NCI-H345 treated with DMSO at 0.1 percent for 48 hours (cell line): ENCODE measurements around the gene GDF9.

Source experiments
- DNase-seq: peaks from one replicate; lab custom pipeline; 2025; ENCODE audit not compliant: unreplicated experiment; lab: John Stamatoyannopoulos, UW

Gene GDF9, protein sequence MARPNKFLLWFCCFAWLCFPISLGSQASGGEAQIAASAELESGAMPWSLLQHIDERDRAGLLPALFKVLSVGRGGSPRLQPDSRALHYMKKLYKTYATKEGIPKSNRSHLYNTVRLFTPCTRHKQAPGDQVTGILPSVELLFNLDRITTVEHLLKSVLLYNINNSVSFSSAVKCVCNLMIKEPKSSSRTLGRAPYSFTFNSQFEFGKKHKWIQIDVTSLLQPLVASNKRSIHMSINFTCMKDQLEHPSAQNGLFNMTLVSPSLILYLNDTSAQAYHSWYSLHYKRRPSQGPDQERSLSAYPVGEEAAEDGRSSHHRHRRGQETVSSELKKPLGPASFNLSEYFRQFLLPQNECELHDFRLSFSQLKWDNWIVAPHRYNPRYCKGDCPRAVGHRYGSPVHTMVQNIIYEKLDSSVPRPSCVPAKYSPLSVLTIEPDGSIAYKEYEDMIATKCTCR

DNA sequence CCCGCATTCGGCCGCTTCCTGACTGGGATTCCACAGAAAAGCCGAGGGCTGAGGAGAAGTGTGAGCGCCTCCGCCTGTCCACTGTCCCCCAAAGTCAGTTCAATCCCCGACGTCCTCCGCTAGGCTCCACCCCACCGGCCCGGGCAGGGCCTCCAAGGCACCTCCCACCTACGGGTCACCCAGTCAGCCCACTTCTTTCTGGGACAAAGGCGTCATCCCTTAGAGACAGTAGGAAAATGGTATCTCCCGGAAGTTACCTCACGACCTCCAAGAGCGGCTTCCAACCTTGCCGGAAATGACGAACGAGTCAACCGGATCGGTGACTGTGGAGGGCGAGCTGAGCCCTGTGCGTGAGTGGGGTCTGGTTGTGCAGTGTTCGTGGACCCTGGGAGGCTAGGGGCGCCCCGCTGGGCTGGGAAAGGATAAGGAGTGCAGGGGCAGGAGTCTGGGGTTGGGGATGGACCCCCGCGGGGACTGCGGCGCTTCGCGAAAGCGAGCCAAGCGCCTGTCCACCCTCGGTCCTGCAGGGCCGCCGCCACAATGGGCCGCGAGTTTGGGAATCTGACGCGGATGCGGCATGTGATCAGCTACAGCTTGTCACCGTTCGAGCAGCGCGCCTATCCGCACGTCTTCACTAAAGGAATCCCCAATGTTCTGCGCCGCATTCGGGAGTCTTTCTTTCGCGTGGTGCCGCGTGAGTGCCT lies at the start of gene GDF9, which contains the start of gene UQCRQ:
Gene GDF9, minus strand, starts transcription at position 128 of the 704 bp plus-strand sequence. CDS start 1,936 bp downstream, outside the sequence.
Gene UQCRQ, plus strand, starts transcription at position 301 of the 704 bp plus-strand sequence. Its CDS starts 240 bp downstream, at position 541.
- peak; percentile 91 for DNase-seq

DNA sequence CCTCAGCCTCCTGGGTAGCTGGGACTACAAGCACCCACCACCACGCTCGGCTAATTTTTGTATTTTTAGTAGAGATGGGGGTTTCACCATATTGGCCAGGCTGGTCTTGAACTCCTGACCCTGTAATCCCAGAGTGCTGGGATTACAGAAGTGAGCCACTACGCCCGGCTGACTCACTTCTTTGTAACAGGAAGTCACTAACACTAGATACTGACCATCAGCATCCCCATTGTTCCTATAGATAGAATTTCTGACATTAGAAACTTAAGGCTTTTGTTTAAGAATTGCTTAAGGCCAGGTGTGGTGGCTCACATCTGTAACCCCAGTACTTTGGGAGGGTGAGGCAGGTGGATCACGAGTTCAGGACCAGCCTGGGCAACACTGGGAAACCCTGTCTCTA lies 49.4 kb upstream of the GDF9 start:
- no peak for DNase-seq

DNA sequence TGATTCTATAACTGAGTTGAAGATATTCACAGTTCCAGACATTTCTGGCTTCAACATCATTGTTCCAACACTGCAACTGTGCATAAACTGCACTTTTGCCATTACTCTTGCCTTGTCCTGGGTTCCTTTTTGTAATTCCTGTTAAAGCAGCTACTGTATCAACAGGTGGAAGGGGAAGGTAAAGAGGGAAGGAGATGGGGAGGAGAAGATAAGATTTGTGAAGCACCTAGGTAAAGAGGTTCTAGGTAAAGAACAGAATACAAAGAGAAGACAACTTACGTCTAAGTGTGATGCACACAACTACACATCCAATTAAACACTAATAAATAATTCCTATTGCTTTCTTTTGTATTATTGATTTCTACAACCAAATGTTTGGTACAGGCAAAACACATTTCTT lies 43.4 kb upstream of the GDF9 start:
- no peak for DNase-seq

DNA sequence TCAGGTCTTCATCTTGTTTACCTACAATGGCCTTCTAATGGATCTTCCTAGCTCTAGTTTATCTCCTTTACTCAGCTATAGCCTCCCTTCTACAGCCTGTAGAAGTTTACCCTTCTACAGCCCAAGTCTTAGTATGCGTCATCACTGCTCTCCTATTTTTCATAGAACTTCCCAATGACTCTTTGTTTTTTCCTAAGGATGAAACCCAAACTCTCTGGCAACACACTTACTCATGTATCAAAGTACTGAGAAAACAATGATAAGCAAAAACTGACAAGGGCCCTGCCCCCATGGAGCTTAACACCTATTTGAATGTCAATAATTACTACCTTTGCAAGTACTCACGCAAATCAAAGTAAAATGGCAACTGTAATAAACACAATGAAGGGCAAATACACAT lies 40.9 kb upstream of the GDF9 start:
- DNase-seq, result no peak

DNA sequence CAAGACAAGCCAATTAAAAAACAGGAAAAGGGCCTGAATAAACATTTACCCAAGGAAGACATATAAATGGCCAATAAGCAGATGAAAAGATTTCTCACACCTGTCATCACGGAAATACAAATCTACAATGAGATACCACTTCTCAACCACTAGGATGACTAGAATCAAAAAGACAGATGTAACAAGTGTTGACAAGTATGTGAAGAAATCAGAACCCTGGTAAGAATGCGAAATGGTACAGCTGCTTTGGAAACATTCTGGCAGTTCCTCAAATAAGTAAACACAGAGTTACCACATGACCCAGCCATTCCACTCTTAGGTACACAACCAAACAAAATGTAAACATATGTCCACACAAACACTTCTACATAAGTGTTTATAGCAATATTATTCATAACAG lies 39.7 kb upstream of the GDF9 start:
- DNase-seq, result no peak

DNA sequence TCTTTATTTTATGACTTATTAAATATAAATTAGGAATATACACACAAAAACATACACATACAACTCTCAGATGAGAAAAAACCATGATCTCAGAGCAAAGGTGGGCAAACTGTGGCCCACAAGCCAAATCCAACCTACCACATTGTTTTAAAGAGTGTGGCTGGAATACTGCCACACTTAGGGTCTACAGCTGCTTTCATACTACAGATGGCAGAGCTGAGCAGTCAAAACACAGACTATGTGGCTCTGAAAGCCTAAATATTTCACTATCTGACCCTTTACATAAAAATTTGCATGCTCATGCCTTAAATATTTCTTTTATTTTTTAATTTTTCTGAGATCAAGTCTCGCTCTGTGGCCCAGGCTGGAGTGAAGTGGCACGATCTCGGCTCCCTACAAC lies 35.5 kb upstream of the GDF9 start:
- no peak for DNase-seq

DNA sequence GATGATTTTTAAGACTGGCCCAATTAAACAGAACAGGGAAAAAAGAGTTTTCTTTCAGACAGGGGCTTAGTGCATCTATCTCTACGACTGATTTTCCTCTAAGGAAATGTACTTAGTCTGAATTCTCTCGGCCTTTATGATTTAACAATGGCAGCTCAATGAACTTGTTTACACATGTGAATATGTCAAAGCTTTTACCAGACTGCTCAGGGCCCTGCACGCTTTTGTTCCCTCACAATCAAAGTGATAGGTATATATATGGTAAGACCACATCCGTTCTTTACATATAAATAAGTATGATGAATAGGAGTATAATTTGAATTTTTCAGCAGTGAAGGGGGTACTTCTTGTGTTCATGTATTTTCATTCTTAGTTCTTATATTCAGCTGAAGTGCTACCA lies 34.8 kb upstream of the GDF9 start:
- DNase-seq, result no peak

DNA sequence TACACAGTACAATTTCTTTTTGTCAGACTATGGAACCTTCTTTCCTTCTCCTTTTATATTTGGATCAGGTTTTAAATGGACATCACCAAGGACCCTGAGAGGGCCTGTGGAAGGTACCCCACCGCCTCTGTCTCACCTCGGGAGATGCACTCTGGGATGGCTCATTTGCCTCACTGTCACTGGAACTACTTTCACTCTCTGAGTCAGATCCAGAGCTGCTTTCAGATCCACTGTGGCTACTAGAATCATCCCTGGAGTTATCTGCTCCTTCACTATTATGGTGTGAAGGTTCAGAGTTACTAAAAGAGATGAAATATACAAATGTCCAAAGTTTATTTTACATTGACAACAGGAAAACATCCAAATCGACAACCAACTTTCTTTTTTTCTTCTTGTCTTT lies 31.8 kb upstream of the GDF9 start:
- no peak for DNase-seq

DNA sequence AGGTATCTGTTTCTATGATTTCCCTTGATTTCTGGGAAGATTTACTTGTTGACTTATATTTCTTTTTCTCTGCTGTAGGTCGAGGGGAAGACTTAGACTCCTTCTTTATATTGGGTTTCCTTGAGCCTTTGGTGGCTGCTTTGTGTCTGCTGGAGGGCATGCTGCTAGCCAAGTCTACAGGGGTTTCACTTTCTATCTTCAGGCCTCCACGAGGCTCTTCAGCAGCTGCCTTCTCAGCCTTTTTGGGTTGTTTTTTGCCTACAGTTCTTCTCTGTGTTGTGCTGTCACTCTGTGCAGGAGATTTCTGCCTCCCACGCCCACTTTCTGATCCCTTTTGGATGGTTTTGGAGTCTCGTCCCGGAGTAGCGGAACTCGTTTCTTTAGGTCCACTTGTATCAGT lies 30.4 kb upstream of the GDF9 start:
- no peak for DNase-seq

DNA sequence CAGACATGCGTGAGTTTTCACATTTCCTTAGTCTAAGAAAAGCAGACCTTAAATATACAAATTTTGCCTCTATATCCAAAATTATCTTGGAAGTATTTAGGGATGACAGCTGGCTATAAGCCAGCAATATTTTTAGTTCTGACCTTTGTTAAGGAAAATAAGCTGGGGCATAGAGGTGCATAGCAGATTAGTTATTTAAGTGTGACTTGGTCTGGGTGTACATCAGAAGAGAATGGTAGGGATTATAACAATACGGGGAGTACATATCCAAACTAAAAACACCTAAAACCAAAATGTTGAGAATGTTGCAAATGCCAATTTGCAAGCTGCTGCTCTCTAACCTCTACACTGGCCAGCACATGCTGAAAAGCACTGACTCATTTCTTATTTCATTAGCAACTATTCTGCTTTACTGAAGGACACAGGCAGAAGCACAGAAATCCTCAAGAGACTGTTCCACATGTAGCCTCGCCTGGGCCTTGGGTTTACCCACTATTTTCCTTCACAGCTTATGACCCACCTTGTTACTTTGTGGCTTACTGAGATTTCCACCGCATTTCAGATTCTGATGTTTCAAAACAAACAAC lies 29.5 kb upstream of the GDF9 start:
- no peak for DNase-seq

DNA sequence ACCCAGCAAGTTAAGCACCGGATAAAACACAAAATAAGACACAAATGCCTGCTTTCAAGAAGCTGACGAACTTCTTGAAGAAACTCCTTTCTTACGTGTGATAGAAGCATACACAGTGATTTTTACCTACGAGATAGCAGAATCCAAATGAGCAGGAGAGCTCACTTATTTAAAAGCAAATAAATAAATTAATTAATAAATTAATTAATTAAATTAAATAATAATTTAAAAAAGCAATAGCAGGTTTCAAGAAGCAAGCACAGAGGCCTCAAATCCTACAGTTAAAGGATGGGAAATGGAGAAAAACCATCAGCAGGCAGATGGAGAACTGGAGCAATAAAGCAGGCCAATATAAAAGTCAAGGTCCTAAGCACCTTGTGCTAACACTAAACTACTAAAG lies 24.5 kb upstream of the GDF9 start:
- DNase-seq, result no peak

DNA sequence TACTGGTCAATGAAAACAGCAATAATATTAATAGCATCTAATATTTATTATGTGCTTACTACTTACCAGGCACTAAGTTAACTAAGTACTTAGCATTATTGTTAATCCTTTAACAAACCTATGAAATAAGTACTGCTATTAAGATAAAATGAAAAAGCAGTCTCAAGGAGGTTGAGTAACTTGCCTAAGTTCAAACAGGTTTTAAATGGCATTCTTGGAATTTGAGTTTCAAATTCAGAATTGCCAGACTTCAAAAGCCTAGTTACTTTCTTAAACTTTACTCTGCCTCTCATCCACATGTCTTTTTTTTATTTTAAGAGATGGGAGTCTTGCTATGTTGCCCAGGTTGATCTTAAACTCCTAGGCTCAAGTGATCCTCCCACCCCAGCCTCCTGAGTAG lies 23.2 kb upstream of the GDF9 start:
- DNase-seq, result no peak

DNA sequence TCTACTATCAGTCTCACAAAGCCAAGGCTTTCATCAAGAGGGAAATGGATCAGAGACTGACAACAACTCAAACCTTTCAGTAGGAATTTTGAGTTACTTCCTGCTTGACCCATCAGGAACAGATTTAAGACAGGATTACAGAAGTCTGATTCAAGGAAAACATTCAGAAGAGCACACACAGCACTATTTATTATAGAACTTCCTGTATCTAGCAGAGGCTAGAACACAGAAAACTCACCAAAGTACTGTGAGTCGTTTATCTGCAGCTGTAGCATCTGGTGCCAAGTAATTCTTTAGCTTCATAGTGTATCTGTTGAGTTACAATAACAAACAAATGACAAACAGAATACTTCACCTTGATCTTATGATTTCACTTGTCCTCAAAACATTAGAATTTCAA lies 21.0 kb upstream of the GDF9 start:
- no peak for DNase-seq

DNA sequence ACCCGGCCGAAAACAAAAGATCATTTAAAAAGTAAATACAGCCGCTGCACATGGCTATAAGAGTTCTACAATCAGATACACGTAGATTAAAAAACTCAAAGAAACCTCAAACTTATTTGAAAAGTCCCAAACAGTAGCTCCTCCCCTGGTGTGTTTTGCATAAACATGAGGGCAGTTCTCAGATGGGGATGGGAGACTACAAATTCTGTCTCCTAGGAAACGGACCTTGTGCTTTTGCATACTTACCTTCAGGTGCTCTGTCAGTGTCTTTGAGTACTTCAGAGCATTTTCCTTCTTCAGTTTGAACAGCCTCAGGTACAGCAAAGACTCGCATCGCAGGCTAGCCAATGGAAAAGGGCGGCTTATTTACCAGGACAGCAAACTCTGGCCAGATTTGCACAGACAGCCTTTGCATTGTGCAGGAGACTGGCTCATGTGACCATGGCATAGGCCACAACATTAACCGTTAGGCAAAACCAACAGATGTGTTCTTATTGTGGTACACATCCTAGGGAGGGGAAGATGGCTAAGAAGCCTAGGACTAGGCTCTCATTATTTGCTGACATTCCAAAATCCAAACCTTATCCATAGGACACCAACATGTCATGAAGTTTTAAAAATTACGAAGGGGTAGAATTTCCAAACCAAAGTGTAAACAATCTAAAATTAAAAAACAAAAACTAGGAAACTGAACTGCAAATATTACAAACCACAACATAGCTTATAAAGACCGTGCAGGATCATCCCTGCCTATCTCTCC lies 20.0 kb upstream of the GDF9 start:
- DNase-seq, result no peak

DNA sequence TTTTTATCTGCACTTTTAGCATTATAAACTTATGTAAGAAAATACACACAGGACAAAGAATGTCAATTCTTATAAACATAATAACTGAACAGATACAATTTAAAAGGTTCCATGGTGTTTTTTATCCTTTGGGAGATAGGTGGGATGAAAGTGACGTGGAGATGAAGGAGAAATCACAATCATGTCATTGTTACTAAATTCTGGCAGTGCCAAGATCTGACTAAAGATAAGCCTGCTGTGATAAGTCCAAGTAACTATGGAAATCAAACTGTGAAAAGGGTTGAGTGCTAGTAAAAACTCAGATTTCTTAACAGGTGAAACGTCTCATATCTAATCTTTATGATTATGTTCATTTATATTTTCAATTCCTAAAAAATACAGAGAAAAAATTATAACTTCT lies 18.3 kb upstream of the GDF9 start:
- DNase-seq, result no peak

DNA sequence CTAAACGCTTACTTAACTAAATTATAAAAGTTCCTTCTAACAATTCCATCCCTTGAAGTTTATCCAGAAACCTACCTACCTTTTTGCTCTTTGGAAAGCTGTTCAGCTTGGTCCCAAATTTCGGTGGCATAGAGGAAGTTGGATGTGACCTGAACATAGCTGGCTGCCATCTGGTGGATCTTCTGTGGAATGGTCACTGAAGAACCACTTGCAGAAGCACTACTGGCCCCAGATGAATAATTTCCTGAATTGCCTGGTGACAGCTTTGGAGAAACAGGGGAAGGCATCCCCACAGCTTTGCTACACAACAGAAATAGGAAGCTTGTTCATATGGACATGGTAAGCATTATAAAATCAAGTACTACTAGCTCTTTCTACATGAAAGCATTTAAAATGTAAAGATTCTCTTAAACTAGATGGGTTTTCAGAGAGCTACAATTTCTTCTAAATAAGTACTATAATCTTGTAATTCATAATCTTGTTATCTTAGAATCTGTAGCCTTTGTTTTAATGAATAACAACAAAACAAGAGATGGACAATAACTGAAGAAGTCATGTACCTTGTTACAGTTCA lies 17.1 kb upstream of the GDF9 start:
- peak; percentile 13 for DNase-seq

DNA sequence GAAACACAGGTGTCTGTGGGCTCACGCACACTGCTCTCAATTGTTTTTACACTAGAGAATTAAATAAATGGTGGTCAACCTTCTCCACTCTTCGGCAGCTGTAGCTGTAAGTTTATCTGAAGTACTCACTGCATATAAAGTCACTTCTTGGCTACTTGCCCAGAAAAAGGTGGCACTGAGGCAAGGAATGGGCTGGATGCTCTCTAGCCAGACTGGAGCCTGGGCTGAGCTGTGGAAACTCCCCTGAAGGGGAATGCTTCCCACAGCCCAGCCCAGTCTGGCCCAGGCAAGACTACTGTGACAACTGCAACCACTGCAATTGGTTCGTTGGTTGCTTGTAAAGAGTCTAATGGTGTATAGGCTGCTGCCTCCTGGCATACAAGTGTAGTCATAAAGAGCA lies 11.7 kb upstream of the GDF9 start:
- DNase-seq, result peak; percentile 17

DNA sequence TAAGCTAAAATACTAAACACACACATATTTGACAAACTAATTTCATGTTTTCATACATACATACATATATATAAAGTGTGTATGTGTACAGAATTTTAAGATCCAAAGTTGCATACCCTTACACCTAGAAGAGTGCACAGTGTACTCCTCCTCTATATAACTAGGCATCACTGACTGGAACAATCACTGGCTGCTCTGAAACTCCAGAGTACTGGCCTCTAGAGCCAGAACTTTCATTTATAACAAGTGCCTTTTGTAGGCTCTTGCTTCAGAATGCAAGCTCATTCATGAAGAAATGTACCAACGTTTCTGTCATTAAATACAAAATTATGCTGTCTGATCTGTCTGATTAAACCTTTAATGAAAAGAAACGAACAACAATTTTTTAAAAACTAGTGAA lies 11.2 kb upstream of the GDF9 start:
- DNase-seq, result no peak

DNA sequence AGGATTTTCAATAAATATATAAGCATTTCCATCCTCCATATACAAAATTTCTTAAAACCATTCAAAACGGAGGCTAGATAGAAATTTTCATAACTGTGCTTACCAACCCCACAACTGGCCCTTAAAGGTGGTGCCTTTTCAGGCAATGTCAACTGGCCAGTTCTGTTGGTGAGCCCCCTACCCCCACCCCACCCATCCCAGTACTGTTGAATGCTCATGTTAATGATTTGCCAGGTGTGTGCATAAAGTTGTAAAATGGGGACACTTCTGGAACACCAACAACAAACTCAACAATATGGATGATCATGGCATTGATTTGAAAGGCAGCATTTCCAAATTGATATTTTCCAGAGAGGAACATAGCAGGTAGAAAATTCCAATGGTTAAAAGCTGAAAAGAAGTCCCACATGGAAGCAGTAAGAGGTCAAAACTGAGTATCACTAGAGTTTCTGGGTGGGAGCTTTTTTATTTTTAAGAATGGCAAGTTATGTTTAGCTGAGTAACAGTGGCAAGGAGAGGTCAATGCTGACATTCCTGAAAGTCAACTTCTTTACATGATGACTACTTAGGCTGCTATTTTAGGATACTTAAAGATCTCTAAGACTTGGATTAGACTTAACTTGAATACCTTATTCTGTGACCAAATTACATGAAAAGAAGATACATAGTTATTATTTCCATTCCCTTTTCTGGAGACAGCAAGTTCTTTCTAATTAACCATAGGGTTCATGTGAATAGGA lies 9.9 kb upstream of the GDF9 start:
- no peak for DNase-seq

DNA sequence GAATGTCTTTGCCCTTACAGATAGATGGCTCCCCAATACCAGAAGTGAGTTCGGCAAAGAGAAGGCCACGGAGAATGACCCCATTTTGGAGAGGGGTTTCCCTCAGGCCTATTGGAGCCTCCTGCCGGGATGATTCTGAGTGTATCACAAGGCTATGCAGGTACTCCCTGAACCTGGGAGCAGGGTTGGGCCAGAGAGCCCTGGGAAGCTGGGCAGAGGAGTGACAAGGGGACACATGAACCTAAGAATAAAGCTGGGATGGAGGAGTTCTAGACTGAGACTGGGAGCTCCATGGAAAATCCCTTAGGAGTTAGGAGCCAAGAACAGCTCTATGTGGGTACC lies 7.6 kb upstream of the GDF9 start:
- no peak for DNase-seq
